GM18951 (cell line): Measurements from ENCODE around the gene CASP8AP2.
"Not testable (repeated sequence)": the region's sequence is repeated elsewhere in the genome, so short reads cannot be mapped to it uniquely, and the experiment has no call there.

ENCODE experiments used
- POLR2A ChIP-seq: IDR thresholded peaks from 4 replicates; pipeline ENCODE4 v1.6.1; 2011; ENCODE audit warnings: mild to moderate bottlenecking; ENCODE audit not compliant: insufficient read length, insufficient read depth; ENCODE audit errors: extremely low read depth
- in situ Hi-C: fragments of 300-500 bp; cut with MboI; formaldehyde crosslinking; loops from one replicate; pipeline ENCODE4 v1.12.0; 2022; ENCODE audit warnings: low sequenced_read_pairs, mixed read lengths, inconsistent platforms; ENCODE audit not compliant: unreplicated experiment

CASP8AP2 gene

DNA sequence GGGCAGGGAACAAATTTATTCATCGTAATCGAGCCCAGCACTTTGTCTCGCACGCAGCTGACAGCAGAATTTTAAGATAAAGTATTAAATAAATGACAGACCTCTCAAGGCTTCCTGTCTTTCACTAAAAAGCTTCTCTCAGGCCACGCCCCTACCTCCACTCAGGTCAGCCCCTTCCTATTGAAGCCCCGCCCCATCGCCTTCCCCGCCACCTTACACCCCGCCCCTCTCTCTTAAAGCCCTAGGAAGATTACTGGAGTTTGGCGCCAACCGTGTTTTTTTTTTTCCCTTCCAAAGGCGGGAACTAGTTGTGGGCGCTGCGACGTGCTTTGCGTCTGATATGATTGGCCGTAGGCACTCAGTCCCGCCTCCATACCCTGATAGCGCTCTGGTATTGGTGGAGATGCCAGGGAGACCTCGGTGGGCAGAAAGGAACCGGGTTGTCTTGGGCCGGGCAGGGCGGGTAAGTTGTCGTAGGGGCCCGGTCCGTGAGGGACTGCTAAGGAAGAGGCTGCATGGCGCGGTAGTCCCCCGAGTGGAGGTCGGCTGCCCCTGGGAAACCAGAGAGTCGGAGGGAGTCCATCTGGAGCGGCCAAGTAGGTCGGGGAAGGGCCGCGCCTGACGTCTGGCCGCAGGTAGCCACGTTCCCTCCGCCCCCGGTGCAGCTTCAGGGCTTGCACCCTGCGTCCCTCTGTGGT, at the start of gene CASP8AP2:
TSS of gene CASP8AP2 (plus strand) at position 409 of the 698 bp plus-strand sequence.
- TF ChIP-seq POLR2A, result peak; percentile 71
- in situ Hi-C loops, result no loop called here

DNA sequence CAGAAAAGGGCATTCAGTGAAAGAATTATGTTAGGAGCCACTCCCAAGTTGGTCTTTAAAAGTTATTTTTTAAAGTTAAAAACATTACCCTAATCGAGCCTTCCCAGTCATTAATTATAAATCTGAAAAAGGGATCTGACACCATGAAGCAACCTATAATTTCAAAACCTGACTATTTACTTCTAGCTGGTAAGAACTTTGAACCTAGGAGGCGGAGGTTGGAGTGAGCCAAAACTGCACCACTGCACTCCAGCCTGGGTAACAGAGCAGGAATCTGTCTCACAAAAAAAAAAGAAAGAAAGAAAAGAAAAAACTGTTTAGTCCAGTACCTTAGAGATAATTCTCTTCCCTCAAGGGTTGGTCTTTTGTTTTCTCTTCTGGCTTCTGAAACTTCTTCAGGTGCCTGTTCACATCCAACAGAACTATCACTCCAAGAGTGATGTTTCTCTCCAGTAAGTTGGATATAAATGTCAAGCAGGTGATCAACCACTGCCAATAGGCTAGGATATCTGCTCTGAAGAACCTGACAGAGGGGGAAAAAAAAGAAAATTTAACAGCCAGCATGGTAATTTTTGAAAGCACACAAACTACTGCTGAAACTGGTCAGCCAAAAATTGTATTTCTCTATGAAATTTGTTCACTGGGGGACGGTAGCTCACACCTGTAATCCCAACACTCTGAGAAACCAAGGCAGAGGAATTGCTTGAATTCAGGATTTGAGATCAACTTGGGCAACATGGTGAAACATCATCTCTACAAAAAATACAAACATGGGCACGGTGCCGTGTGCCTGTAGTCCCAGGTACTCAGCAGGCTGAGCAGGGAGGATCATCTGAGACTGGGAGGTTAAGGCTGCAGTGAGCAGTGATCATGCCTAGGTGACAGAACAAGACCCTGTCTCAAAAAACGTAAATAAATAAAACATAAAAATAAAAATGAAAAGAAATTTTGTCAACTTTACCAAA, 48.3 kb upstream of the CASP8AP2 start:
- in situ Hi-C loops, result no loop called here
- no peak for TF ChIP-seq POLR2A

DNA sequence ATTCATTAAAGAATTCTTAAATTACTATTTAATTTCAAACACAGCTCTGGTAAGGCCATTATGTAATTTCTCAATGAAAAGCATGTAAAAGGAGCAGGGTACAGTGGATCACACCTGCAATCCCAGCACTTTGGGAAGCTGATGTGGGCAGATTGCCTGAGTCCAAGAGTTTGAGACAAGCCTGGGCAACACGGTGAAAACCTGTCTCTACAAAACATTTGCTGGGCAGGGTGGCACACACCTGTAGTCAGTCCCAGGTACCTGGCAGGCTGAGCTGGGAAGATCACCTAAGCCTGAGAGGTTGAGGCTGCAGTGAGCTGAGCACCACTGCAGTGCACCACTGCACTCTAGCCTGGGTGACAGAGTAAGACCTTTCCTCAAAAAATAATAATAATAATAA, 47.5 kb upstream of the CASP8AP2 start:
- TF ChIP-seq POLR2A, result no peak
- in situ Hi-C loops, result no loop called here

DNA sequence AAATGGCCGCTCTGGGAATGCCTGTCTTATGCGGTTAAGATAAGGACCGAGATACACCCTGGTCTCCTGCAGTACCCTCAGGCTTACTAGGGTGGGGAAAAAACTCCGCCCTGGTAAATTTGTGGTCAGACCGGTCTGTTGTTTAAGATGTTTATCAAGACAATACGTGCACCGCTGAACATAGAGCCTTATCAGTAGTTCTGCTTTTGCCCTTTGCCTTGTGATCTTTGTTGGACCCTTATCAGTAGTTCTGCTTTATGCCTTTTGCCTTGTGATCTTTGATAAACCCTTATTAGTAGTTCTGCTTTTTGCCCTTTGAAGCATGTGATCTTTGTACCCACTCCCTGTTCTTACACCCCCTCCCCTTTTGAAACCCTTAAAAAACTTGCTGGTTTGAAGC, 46.4 kb upstream of the CASP8AP2 start:
- in situ Hi-C loops, result not testable (repeated sequence)

DNA sequence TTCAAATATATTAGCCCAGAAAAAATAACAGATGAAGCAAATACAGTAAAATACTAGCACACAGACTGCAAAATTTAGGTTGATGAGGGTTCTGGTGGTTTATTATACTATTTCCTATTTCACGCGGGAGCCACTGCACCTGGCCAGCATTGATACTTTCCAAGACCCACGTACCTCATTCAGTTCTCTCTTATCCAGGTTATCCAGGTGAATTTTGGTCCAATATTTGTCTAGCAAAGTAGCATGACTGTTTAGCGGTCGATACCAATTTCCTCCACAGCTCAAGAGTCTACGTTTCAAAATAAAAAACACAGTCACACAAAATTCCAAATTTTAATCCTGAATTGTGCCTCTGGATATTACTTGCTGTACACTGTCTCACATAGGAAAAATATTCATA, 44.8 kb upstream of the CASP8AP2 start:
- in situ Hi-C loops, result no loop called here
- TF ChIP-seq POLR2A, result no peak

DNA sequence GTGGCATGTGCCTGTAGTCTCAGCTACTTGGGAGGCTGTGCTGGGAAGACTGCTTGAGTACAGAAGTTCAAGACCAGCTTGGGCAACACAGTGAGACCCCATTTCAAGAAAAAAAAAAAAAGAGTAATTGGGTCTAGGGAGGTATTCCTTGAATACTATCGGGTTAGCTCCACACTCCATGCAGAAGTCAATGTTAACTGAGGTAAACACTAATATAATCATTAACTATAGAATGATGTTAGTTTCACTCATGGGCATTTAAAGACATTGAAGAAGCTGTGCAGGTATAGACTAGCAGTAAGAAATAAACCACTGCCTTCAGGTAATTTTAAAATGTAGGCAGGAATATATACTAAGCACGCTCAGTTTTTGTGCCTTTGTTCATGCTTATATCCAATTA, 42.7 kb upstream of the CASP8AP2 start:
- in situ Hi-C loops, result no loop called here

DNA sequence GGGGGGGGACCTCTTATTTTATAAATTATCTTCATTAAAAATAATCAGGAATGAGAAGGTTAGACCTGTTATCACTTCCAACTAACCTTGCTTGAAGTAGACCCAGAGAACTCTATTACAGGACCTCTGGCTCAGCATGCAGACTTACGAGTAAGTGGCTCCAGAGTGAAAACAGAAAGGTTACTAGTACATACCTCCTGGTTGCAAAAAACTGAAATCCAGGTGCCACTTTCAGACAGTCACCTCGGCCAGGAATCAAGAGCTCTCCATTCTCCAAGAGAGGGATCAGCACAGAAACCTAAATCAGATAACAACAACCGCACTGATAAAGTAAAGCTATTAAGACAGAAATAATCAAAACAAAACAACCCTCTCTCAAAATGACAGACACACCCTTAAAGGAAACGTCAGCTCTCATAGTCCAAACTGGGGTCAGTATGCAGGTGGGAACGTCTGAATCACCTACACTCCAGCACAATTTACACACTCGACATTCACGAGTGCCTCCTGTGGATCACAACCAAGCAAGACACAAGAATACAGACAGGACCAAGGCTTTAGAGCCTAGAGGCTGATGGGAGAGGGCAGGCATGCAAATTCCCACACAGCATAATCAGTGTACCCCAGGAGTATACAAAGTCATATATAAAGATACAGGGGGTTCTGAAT, 41.9 kb upstream of the CASP8AP2 start:
- in situ Hi-C loops, result no loop called here
- no peak for TF ChIP-seq POLR2A

More for the DNA sequence above, 42.7 kb upstream of the CASP8AP2 start:
- no peak for TF ChIP-seq POLR2A

DNA sequence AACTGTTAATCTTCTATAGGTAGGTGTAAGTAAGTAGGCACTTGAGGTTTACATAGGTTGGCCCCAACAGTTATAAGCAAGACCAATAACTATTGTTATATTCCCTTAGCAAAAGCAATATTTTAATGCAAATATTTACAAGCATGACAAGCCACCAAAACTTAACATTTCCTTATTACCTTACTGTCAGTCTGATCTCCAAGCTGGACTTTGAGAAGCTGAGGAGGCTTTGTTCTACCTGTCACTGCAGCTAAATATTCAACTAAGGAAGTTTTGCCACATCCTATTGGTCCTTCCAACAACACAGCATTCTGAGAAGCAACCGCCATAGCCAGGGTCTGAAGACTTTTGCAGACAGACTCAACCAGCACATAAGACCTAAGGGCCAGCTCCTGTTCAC, 39.7 kb upstream of the CASP8AP2 start:
- no peak for TF ChIP-seq POLR2A
- in situ Hi-C loops, result no loop called here

DNA sequence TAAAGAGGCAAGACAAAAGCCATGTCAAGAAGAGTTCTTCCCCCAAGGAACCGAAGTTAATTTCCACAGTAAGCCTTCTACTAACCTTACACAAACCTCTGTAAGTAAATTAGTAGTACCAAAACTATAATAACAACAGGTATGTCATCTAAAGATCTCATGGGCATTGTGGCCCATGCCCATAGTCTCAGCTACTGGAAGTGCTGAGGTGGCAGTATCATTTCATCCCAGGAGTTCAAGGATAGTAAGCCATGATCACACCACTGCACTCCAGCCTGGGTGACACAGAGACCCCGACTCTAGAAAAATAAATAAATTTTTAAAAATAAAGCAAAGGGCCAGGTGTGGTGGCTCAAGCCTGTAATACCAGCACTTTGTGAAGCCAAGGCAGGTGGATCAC, 39.3 kb upstream of the CASP8AP2 start:
- in situ Hi-C loops, result no loop called here
- TF ChIP-seq POLR2A, result no peak

DNA sequence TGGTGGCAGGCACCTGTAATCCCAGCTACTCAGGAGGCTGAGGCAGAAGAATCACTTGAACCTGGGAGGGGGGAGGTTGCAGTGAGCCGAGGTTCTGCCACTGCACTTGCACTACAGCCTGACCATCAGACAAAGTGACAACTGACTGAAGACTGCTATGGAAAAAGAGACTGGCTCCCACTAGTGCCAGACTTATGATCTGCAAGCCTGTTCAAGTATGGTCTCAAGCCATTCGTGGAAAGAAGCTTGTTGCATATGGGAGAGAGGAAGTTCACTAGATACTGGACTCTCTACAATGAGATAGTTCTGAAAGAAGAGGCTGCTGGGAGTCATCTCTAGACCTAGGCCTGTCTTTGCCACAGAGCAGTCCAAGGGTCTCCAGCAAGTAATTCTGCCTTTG, 36.8 kb upstream of the CASP8AP2 start:
- in situ Hi-C loops, result no loop called here
- no peak for TF ChIP-seq POLR2A

DNA sequence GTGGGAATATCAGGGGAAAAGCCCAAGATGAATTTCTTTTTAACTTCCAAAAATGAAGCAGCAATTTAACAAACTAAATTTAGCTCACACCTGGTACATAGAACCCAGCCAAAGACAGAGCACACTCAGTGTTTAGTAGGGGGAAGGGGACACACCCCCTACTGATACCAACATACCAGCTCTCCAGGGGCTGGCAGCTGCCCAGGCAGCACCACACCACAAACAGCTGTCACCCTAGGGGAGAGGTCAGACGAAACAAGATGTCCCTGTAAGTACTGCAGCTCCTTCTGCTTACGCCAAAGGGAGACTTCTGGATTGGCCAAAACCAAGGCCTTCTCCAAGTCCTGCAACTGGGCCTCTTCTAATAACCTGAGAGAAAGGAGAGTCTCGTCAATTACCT, 36.1 kb upstream of the CASP8AP2 start:
- in situ Hi-C loops, result no loop called here

DNA sequence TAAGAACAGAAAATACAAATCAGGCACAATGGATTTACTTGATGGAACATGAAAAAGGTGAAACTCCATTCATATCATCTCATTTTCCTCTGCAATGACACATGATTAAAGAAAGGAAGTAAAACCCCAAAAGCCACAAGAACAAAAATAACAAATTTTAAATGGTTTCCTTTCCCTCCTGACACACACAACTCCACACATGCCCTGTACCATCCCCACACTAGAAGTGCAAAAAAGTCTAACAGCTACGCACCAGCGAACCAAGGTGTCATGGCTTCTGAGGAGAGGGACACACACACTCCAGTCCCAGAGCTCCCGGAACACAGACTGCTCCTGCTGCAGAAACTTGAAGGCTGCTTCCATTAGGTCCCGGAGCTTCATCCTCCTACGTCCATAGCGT, 35.4 kb upstream of the CASP8AP2 start:
- TF ChIP-seq POLR2A, result no peak
- in situ Hi-C loops, result no loop called here

More for the DNA sequence above, 36.1 kb upstream of the CASP8AP2 start:
- no peak for TF ChIP-seq POLR2A

DNA sequence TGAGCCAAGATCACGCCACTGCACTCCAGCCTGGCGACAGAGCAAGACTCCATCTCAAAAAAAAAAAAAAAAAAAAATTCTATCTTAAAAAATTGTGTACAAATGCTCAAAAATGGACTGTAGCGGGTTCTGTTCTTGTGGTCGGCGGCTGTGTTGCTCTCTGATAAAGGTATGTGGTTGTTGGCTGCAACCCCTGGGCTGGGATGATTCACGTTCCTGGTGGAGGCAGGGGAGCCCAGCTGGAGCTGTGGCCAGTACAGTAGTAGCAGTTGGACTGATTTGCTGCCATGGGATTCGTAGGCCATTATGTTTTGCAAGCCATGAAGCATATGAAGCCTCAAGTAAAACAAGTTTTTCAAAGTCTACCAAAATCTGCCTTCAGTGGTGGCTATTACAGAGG, 32.4 kb upstream of the CASP8AP2 start:
- TF ChIP-seq POLR2A, result no peak
- in situ Hi-C loops, result no loop called here
